K562 (cell line): ENCODE results near the gene CCDC137. TPM values are rescaled to one million over a fixed set of nuclear protein-coding genes. Genes with fewer than 3 reads are reported as not detected.

Experiments
- BCOR ChIP-seq: fragments of 450-650 bp; IDR thresholded peaks from 2 replicates; pipeline ENCODE4 v1.6.1; 2016
- CBX3 ChIP-seq, 2 experiments: IDR thresholded peaks; 1 replicate in 1 of 2; 2 replicates in 1 of 2; pipeline ENCODE4 v1.6.1; 2012; ENCODE audit warnings: inconsistent platforms in 2 of 2, low read length in 2 of 2, borderline replicate concordance in 1 of 2, control low read depth in 1 of 2
- EGR1 ChIP-seq: fragments of 450-650 bp; conservative IDR thresholded peaks from 2 replicates; pipeline ENCODE4 v1.6.1; 2017; ENCODE audit warnings: mild to moderate bottlenecking
- FOS ChIP-seq: IDR thresholded peaks from 3 replicates; pipeline ENCODE4 v1.6.1; 2011; ENCODE audit not compliant: insufficient read length; ENCODE audit errors: extremely low read depth
- GABPB1 ChIP-seq: sonication (generic); formaldehyde crosslinking; IDR thresholded peaks from 2 replicates; pipeline ENCODE4 v1.8.0; 2022; ENCODE audit warnings: mild to moderate bottlenecking, missing genetic modification reagents
- IFI16 ChIP-seq: fragments of 250-450 bp; sonication (Bioruptor Pico); IDR thresholded peaks from 2 replicates; pipeline ENCODE4 v2.1.2; 2022; ENCODE audit warnings: mild to moderate bottlenecking, inconsistent platforms
- MGA ChIP-seq: fragments of 450-650 bp; IDR thresholded peaks from 2 replicates; pipeline ENCODE4 v1.6.1; 2016; ENCODE audit warnings: mild to moderate bottlenecking, moderate library complexity
- MYBL2 ChIP-seq, 2 experiments: fragments of 450-650 bp in 1 of 2; sonication (generic) in 1 of 2; formaldehyde crosslinking in 1 of 2; IDR thresholded peaks; 2 replicates each; pipeline versions ENCODE4 v1.6.1 to v1.8.1; 2017 to 2022; ENCODE audit warnings: borderline replicate concordance in 1 of 2, inconsistent platforms in 1 of 2, low read depth in 1 of 2, mild to moderate bottlenecking in 1 of 2, missing genetic modification reagents in 1 of 2, moderate library complexity in 1 of 2
- POLR2B ChIP-seq: fragments of 450-650 bp; IDR thresholded peaks from 2 replicates; pipeline ENCODE4 v1.6.1; 2018; ENCODE audit warnings: low read depth; ENCODE audit not compliant: partially characterized antibody
- RBBP5 ChIP-seq: fragments of 200-600 bp; sonication (generic); IDR thresholded peaks from 2 replicates; pipeline ENCODE4 v1.6.1; 2012; ENCODE audit warnings: borderline replicate concordance, mild to moderate bottlenecking, low read length, control low read depth, inconsistent platforms; ENCODE audit not compliant: insufficient read depth, poor library complexity, severe bottlenecking
- SPI1 ChIP-seq: IDR thresholded peaks from 2 replicates; pipeline ENCODE4 v1.6.1; 2011; ENCODE audit warnings: low read depth, low read length, control low read depth, borderline replicate concordance
- TBL1XR1 ChIP-seq, 2 experiments: IDR thresholded peaks; 2 replicates each; pipeline ENCODE4 v1.6.1; 2012; ENCODE audit warnings: improper control_type of control experiment in 2 of 2, low read length in 2 of 2, mild to moderate bottlenecking in 1 of 2
- TEAD2 ChIP-seq: fragments of 450-650 bp; IDR thresholded peaks from 2 replicates; pipeline ENCODE4 v1.6.1; 2016; ENCODE audit warnings: missing genetic modification characterization, control low read depth, missing compliant biosample characterization
- THRAP3 ChIP-seq: fragments of 450-650 bp; IDR thresholded peaks from 2 replicates; pipeline ENCODE4 v1.6.1; 2016; ENCODE audit warnings: mild to moderate bottlenecking, inconsistent platforms, borderline replicate concordance
- U2AF2 ChIP-seq: fragments of 200-400 bp; formaldehyde crosslinking; optimal IDR thresholded peaks from 2 replicates; pipeline ENCODE3; 2017; ENCODE audit warnings: low read depth, mild to moderate bottlenecking, low read length
- ZFP30 ChIP-seq: fragments of 250-450 bp; sonication (Bioruptor Pico); IDR thresholded peaks from 2 replicates; pipeline ENCODE4 v1.8.0; 2022; ENCODE audit warnings: moderate library complexity, mild to moderate bottlenecking, inconsistent platforms, borderline replicate concordance
- ZNF311 ChIP-seq: fragments of 250-450 bp; sonication (Bioruptor Pico); IDR thresholded peaks from 2 replicates; pipeline ENCODE4 v1.4.0; 2020; ENCODE audit warnings: mild to moderate bottlenecking, moderate library complexity
- ZNF77 ChIP-seq: fragments of 250-450 bp; sonication (Bioruptor Pico); IDR thresholded peaks from 2 replicates; pipeline ENCODE4 v1.5.0; 2020
- polyA plus RNA-seq, 8 experiments: library from polyadenylated mRNA; depleted of rRNA in 4 of 8; stranded (reverse) in 5 of 8; unstranded in 3 of 8; fragments of >200 nt; fragmentation: Nextera tagmentation in 2 of 8; fragmentation: Illumina TruSeq in 1 of 8; extraction: Ambion mirVana in 2 of 8; extraction: Trizol in 1 of 8; gene quantifications; 2 replicates each; pipeline versions ENCODE4 v1.2.1 to v1.2.3, GENCODE V29; 2011 to 2014; ENCODE audit warnings: inconsistent platforms in 1 of 8, missing spikeins in 1 of 8
- total RNA-seq, 7 experiments: library from RNA; depleted of rRNA in 6 of 7; stranded (reverse); fragments of >200 nt in 6 of 7; fragmentation: Illumina TruSeq in 2 of 7; extraction: Trizol in 2 of 7; gene quantifications; 2 replicates each; pipeline versions ENCODE4 v1.2.1 to v1.2.3, GENCODE V29; 2011 to 2021; ENCODE audit warnings: low replicate concordance in 1 of 7

The CCDC137 gene
- total and polyA plus RNA-seq, 9 of the 15 experiments (the other 6 are each of a cell fraction or from before 2014, with no cell fraction given), result 2.3 to 68.1 (median 38.3) TPM

- TF ChIP-seq MGA (no peak), ZFP30 (CRISPR knock-in tag) (no peak), IFI16 (no peak), GABPB1 (no peak; the same call in 1 of the 2 replicates), MYBL2 (IDR thresholded peaks at IDR 0.05; ENCODE audit: low read depth) (no peak), MYBL2 (CRISPR knock-in tag; IDR thresholded peaks at IDR 0.05; ENCODE audit: borderline replicate concordance) (no peak), BCOR (no peak), RBBP5 (peak; percentile 18), EGR1 (peak; percentile 25), FOS (no peak), THRAP3 (no peak), SPI1 (no peak), POLR2B (no peak), U2AF2 (no peak), TEAD2 (tag) (no peak), ZNF77 (CRISPR knock-in tag) (no peak), TBL1XR1 (IDR thresholded peaks at IDR 0.05; ENCODE audit: low read length in 2 of 2) (no peak), CBX3 (IDR thresholded peaks at IDR 0.05; ENCODE audit: borderline replicate concordance in 1 of 2, low read length in 2 of 2) (no peak), ZNF311 (CRISPR knock-in tag) (no peak)
Observed at GRCh38 chr17:81712468-81713003, 46.0 kb downstream of the CCDC137 start (continued).
